GM19452 (cell line): Measurements from ENCODE around the gene ABL2.
"Not testable (repeated sequence)": the region's sequence is repeated elsewhere in the genome, so short reads cannot be mapped to it uniquely, and the experiment has no call there.

Experiments used
- ATAC-seq: cut with Tn5 transposase; IDR thresholded peaks from one replicate; pipeline ENCODE4 v1.9.1; 2021; ENCODE audit not compliant: unreplicated experiment

ABL2 gene

DNA sequence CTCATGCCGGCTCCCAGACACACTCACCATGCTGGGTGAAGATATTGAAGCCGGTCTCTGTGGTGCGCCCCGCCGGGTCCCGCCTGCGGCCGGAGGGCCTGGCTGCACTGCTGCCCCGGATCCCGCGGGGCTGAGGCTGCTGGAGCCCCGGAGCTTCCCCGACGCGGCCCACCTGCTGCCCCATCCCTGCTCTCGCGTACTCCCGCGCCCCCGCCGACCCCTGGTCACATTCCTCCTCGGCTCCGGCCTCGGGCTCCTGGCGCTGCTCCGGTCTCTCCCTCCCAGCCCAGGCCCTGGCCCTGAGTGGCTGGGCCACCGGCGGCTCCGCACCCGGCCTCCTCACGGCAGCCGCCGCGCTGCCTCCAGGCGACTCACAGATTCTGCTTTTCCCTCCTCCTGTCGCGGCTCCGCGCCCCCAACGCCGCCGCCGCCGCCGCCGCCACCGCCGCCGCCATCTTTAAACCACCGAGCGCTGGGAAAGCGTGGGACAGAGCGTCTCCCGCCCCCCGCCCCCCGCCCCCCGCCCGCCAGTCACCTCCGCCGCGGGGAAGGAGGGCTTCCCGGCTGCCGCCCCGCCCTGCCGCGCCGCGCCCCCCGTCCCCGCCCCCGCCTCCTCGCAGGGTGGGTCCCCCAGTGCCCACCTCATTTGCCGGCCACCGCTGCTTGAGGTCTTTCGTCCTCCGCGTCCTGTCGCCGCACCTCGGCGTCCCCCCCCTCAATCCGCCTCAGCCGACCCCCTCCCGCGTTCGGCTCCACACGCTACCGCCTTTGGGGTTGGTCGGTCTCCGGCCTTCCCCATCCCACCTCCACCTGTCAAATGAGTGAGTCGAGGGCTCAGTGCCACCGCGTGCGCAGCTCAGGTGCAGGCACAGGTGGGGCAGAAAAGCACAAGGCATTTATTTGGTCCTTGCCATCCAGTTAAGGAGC, at the start of gene ABL2:
Gene ABL2 (minus strand): TSS at position 464 of the 927 bp plus-strand sequence. CDS start 280 bp downstream, at position 184.
- peak; percentile 51 for ATAC-seq

DNA sequence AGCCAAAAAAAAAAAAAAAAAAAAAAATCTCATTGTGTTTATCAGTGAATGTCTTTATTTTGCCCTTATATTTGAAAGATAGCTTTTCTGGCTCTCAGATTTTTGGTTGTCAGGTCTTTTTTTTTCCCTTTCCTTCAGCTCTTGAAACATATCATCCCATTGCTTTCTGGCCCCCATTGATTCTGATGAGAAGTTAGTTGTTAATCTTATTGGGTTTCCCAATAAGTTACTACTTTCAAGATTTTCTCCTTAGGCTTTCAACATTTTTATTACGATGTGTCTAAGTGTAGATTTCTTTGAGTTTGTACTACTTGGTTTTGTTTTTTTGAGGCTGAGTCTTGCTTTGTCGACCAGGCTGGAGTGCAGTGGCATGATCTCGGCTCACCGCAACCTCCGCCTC, 49.4 kb upstream of the ABL2 start:
- ATAC-seq = no peak

DNA sequence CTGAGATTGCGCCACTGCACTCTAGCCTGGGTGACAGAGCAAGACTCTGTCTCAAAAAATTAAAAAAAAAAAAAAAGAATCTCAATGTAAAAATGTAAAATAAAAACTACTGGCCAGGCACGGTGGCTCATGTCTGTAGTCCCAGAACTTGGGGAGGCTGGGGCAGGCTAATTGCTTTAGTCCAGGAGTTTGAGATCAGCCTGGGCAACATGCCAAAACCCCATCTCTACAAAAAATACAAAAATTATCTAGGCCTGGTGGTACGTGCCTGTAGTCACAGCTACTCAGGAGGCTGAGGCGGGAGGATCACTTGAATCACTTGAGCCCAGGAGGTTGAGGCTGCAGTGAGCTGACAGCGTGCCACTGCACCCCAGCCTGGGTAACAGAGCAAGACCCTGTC, 44.9 kb upstream of the ABL2 start:
- not testable (repeated sequence) for ATAC-seq

DNA sequence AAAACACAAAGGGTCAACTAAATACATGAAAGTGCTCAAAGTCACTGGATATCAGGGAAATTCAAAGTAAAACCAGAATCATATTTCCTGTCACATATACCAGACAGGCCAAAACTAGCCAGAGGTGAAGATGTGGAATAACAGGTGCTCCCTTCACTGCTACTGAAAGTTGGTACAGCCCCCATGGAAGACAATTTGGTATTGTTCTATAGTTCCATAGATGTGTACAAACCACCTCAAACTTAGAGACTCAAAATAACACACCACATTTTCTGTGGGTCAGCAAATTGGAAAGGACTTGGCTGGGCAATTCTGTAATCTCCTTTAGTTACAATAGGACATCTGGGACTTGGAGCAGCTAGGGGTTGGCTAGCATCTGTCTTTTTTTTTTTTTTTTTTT, 39.6 kb upstream of the ABL2 start:
- no peak for ATAC-seq

DNA sequence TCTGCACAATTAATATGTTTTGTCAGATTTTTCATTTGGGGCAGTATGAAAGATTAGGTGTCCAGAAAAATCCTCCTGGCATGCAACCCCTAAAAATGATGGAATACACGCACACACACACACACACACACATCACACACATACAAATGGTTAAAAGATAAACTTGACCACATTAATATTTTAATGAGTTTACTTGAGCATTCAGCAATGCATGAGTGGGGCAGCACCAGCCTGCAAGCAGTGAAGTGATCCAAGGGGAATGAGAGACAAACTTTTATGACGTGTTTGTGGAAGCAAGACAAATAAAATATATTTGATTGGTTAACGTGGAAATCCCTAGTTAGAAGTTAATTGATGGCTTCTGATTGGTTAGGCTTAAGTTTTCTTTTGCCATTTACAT, 35.0 kb upstream of the ABL2 start:
- ATAC-seq = no peak

DNA sequence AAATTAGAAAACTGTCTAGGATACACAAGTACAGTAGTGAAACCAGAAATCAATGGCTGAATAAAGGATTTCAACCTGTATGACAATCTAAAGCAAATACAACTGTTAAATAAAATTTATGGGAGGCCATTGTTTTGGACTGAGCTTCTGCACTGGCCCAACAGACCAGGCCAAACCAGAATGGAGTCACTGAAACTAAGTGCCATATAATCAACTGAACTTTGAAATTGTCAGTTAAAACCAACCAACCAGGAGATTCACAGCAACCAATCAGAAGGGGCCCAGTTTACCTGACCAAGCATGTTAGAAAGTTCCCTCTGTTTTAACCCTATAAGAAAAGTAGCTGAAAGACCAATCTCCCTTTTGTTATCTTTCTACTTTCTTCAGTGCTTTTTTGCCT, 33.6 kb upstream of the ABL2 start:
- ATAC-seq = no peak

DNA sequence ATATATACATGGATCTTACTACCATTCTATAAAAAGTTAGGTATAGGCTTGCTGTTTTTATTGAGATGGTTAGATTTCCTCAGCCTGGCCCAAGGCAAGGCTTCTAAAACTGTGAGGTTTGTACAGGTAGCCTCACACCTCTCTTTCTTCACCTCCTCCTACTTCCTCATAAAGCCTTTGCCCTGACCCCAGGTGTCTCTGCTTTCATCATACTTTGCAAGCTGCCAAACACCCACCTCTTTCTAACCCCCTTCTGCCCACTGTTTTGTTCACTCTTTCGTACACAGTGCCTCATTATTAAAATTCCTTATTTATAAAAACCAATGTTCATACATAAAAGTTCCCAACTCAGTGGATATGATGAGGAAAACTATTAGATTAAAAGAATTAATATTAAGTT, 32.7 kb upstream of the ABL2 start:
- ATAC-seq = no peak

DNA sequence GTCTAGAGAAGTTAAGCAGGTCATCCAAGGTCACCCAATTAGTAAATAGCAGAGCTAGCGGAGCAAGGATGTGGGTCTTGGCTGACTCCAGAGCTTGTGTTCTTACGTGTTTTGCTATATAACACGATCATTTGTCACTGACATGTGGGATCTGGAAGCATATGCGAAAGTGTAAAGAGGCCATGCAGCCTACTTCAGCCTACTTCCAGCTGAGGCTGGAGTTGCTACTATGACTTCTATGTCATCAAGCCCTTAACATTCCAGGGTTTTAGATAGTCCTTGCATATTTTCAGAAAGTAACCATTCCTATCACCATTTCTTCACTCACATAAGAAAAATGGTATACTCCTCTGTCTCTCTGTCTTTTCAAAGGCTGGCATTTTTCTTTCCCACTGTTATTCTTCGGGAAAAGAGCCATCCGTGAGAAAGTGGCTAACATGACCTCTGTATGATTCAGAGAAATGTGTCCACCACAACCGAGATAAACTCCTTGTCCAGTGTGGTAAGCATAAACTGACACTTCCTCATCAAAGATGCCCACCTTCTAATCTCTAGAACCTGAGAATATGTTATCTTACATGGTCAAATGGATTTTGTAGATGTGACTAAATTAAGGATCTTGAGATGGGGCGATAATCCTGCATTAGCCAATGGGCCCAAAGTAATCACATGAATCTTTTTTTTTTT, 24.0 kb upstream of the ABL2 start:
- ATAC-seq = no peak

DNA sequence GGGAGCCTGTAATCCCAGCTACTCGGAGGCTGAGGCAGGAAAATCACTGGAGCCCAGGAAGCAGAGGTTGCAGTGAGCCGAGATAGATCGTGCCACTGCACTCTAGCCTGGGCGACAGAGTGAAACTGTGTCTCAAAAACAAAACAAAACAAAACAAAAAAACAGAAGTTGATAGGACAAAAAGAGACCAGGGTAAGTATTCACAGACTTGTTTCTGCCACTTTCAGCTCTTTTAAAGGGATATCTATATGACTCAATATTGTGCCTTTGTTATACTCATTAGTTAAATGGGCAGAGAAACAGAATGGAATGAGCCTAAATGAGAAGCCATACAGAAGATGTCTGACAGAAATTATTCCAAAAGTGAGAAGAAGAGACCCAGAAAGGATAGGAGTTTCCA, 23.1 kb upstream of the ABL2 start:
- no peak for ATAC-seq

DNA sequence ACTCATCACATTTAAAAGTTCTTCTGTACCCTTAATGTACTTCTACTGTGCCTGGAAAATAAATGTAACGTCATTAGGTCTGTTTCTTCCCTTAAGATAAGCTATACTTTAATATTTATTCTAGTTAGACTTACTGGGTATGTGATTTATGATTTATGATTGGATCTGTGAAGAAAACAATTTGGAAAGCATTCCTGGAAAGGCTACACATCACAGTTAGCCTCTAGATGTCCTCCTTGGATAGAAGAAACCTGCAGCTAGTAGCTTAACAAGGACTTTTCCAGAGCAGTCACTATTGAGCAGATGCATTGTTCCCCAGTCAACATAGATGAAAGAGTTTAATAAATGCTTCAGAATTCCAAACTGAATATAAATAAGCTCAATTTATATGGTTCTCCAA, 22.2 kb upstream of the ABL2 start:
- ATAC-seq = no peak

DNA sequence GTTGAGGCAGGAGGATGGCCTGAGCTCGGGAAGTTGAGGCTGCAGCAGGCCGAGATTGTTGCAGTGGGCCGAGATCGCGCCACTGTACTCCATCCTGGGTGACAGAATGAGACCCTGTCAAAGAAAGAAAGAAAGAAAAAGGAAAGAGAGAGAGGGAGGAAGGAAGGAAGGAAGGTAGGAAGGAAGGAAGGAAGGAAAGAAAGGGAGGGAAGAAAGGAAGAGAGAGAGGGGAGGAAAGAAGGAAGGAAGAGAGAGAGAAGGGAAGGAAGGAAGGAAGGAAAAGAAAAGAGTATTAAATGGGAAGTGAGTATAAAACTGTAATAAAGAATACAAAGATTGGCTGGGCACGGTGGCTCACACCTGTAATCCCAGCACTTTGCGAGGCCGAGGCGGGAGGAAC, 18.4 kb upstream of the ABL2 start:
- ATAC-seq = no peak

DNA sequence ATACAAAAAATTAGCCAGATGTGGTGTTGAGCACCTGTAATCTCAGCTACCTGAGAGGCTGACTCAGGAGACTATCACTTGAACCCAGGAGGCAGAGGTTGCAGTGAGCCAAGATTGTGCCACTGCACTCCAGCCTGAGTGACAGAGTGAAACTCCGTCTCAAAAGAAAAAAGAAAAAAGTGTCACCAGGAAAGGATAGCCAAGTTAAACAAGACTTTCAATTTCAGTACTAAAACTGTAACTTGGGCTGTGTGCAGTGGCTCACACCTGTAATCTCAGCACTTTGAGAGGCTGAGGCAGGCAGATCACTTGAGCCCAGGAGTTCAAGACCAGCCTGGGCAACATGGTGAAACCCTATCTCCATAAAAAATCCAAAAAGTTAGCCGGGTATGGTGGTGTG, 15.9 kb upstream of the ABL2 start:
- not testable (repeated sequence) for ATAC-seq

DNA sequence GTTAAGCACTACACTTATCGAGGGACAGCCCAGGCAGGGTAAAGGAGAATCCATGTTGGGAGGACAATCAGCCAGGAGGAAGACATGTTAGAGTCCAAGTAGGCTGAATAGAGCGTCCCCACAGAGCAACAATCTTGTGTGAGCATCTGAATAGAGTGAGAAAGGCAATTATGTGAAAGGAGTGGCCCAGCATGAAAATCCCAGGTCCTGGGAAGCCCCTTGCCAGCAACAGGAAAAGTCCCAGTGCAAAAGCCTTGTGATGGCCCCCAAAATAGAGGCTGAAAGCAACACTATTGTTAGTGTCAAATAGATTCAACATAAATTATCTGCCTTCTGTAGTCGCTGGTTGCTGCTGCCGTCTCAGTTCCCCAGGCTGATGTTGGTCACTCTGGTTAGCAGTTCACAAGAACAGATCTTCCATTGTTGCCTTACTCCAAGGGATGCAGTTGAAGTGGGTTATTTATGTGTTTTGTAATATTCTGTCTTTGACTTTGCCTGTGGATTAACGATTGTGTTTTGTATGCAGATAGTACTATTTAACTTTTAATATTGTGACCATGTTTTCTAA, 12.1 kb upstream of the ABL2 start:
- ATAC-seq = no peak

DNA sequence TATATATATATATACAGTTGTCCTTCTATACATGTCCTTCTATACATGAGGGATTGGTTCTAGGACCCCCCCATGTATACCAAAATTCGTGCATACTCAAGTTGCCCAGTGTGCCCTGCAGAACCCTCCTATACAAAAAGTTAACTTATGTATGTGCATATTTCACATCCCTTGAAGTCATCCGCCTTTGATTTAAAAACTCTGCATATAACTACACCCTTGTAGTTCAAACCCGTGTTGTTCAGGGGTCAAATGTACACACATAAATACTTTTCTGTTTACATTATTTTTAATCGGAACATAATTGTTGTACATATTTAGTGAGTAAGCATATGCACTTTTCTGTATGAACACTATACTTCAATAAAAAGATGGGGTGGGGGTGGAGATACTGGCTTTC, 7.7 kb upstream of the ABL2 start:
- ATAC-seq = no peak

DNA sequence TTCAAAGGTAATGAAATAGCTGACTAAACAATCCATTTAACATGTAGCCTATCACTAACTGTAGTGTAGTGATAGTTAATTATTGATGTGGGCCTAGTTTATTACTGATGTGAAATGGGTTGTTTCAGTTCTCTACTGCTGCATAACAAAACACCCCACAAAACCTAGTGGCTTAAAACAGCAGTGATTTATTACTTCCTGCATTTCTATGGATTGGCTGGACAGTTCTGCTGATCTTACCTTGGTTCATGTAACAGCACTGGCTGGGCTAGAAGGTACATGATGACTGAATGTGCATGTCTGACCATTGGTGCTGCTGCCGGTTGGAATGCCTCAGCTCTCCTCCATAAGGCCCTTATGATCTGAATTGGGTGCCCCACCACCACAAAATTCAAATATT, 5.4 kb upstream of the ABL2 start:
- ATAC-seq = no peak

DNA sequence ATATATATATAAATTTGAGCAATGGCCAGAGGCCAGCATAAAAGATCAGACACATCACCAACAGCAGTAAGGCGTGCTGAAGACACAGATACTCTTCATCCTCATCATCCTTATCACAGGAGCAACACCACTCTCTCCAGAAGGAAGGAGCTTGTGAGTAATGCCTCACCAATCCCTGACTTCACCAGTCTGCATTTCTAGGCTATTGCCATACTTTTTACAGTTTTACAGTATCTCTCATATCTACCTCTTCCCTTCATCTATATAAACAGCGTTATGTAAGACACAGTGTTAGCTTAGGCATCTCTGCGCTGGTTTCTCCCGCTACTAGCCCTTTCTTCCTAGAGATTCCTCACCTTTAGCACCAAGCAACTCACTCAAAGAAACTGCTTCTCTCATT, 2.4 kb upstream of the ABL2 start:
- ATAC-seq = no peak

DNA sequence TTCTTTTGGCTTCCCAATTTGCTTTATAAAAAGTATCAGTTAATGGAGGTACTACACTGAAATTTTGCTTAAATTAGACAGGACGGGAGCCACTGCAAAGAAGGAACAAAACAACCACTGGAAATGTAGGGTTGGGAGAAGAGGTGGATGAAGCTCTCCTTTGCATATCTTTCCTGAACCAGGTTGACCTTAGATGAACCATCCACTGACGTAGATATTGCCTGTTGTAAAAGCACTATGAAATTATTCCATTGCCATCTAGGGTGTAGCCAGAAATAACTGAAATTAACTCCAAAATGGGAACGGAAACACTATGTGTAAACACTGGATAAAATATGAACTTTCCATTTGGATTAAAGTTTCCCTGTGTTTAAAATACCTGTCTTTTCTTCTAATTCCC, 1.2 kb upstream of the ABL2 start:
- no peak for ATAC-seq

DNA sequence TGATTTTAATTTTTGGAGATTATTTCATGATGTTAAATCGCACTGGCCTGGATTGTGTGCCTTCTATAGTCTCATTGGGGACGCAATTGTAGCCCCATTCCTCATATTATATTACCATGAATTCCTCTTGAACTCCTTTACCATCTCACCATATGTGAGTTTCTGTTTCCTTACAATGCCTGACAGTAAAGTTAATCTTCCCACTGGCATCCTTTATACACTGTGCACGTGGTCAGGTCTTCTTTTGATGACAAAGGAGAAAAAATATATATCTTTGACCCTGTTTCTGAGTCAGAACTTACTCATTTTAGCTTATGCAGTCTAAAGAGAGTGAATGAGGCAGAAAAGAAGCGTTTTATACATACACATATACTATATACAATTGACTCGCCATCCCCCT, 774 bp upstream of the ABL2 start:
- no peak for ATAC-seq

DNA sequence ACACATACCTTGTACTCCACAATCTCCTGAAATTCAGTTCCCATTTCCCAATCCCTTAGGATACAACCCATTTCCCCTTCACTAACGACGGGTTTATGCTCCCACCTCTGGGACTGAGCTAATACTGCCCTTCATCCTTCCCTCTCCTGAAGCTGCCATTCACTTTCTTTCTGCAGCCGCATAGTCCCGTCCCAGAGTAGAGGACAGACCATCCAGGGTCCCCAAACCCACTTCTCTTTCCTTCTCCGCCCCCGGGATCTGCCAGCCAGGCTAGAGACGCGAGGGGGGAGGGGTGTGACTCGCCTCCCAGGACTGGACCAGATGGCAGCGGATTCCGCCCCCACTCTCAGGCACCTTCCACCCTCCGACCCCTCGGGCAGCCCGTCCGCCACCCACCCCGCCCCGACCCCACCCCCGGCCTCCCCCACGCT, 679 bp downstream of the ABL2 start:
- ATAC-seq = peak; percentile 28

DNA sequence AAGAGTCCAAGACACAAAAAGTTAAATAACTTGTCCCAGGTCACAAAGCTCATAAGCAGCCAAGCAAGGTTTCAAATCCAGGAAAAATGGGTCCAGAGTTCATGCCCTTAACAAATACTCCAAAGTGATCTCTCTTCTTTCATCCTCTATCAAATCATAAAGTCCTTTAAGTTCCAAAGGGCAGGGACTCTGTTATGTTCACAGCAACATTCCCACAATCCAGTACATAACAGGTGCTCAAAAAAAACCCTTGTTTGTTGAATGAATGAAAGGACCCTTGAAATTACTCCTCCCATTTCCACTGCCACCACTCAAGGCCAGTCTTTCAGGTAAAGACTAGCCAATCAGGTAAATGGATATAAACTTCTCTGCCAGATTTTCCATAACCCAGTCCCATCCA, 2.7 kb downstream of the ABL2 start:
- ATAC-seq = no peak

DNA sequence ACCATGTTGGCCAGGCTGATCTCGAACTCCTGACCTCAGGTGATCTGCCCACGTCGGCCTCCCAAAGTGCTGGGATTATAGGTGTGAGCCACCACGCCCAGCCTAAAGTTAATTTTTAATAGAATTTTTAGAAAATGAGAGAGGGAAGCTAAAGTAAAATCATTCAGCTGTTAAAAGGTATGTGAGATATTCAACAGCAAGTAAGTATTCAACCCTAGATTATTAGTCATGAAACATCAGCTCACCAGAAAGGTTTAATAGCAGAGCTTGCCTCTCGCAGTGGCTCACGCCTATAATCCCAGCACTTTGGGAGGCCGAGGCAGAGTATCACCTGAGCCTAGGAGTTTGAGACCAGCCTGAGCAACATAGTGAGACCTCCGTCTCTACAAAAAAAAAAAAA, 5.0 kb downstream of the ABL2 start:
- not testable (repeated sequence) for ATAC-seq

DNA sequence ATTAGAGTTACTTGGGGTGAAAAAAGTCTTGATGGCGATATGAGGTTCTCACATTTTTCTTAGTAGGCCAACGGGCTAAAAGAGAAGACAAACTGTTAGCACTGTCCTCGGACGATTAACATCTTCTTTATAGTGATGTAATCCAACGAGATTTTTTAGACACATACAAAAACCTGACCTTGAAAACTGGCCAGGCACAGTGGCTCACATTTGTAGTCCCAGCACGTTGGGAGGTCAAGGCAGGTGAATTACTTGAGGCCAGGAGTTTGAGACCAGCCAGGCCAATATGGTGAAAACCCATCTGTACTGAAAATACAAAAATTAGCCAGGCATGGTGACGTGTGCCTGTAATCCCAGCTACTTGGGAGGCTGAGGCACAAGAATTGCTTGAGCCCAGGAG, 8.4 kb downstream of the ABL2 start:
- ATAC-seq = not testable (repeated sequence)
